PC-9 (cell line): ENCODE data around the gene CCR4.

Source experiments
- EZH2 ChIP-seq: fragments of 200-600 bp; sonication (generic); IDR thresholded peaks from 2 replicates; pipeline ENCODE4 v1.8.0; 2017; ENCODE audit warnings: antibody characterized with exemption, low read depth
- TF ChIP-seq, protein P1 (sequence below): fragments of 200-600 bp; sonication (generic); conservative IDR thresholded peaks from 2 replicates; pipeline ENCODE4 v1.6.1; 2017; ENCODE audit warnings: mixed run types, antibody characterized with exemption, mild to moderate bottlenecking, moderate library complexity

DNA sequence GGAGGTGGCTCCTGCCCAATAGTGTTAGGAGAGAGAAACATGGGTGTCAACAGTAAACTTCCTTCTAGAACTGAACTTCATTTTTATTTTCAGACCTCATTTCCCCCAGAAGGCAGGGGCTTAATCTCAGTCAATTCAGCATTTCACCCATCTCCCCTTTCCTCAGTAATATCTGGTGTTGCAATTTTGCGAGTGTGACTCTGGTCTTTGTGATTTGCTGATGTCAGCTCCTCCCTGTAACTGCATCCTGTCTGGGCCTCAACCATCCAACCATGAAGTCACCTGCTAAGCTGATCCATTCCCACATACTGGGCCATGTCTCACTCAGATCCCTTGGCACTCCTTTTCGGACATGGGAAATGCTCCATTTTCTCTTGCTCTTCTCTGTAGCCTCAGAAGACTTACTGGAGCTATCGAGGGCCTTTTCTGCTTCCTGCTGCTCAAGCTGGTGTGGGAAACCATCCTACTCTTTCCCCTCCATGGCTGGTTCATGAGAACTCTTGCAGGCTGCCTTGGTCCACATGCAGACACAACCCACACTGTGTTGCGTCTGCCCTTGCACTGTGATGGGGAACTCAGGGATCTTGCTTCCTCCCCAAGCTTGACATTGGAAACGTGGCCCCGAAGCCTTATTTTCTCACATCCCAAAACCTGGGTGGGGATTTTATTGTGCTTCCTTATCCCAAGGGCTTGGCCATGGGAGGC is 24.6 kb downstream of the CCR4 start:
- TF ChIP-seq, protein P1, sequence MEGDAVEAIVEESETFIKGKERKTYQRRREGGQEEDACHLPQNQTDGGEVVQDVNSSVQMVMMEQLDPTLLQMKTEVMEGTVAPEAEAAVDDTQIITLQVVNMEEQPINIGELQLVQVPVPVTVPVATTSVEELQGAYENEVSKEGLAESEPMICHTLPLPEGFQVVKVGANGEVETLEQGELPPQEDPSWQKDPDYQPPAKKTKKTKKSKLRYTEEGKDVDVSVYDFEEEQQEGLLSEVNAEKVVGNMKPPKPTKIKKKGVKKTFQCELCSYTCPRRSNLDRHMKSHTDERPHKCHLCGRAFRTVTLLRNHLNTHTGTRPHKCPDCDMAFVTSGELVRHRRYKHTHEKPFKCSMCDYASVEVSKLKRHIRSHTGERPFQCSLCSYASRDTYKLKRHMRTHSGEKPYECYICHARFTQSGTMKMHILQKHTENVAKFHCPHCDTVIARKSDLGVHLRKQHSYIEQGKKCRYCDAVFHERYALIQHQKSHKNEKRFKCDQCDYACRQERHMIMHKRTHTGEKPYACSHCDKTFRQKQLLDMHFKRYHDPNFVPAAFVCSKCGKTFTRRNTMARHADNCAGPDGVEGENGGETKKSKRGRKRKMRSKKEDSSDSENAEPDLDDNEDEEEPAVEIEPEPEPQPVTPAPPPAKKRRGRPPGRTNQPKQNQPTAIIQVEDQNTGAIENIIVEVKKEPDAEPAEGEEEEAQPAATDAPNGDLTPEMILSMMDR, result no peak
- no peak for TF ChIP-seq EZH2
